Left ventricle myocardium inferior (tissue), 1 donor: ENCODE data around the gene TTC39B. TPM values are rescaled to one million over a fixed set of nuclear protein-coding genes. Genes with fewer than 3 reads are reported as not detected.
"Not testable (repeated sequence)": the region's sequence is repeated elsewhere in the genome, so short reads cannot be mapped to it uniquely, and the experiment has no call there.

ENCODE experiments used
- DNase-seq: peaks from one replicate; pipeline ENCODE4 v3.0.0-alpha.2; 2020
- H3K27ac ChIP-seq: fragments of 200-600 bp; replicated peaks from 2 replicates; pipeline ENCODE4 v1.8.0; 2021
- H3K27me3 ChIP-seq: fragments of 200-600 bp; 2 replicates; pipeline ENCODE4 v1.8.0; 2021; ENCODE audit warnings: low read depth
- H3K36me3 ChIP-seq: fragments of 200-600 bp; 2 replicates; pipeline ENCODE4 v1.8.0; 2021
- H3K4me1 ChIP-seq: fragments of 200-600 bp; 2 replicates; pipeline ENCODE4 v1.8.0; 2021
- H3K4me3 ChIP-seq: fragments of 200-600 bp; 2 replicates; pipeline ENCODE4 v1.8.0; 2021; ENCODE audit warnings: mild to moderate bottlenecking, moderate library complexity
- H3K9me3 ChIP-seq: fragments of 200-600 bp; replicated peaks from 2 replicates; pipeline ENCODE4 v1.8.0; 2021
- intact Hi-C: fragments of 100-400 bp; cut with micrococcal nuclease; formaldehyde crosslinking; loops from one replicate; pipeline ENCODE4 v1.11.0; 2022
- total RNA-seq: library from RNA; stranded (reverse); fragmentation: NEBNext Ultra II Directional; extraction: Animal tissue kit (Norgen Biotek cat#: 25700); gene quantifications from one replicate; pipeline ENCODE4 v1.2.1, GENCODE V29; 2021
- TF ChIP-seq, protein P1 (sequence below): fragments of 200-600 bp; IDR thresholded peaks from 2 replicates; pipeline ENCODE4 v1.8.0; 2021; ENCODE audit warnings: antibody characterized with exemption, mild to moderate bottlenecking, borderline replicate concordance
- donor health status: DM: no; HTN: yes; CAD: no; lungs with severe emphysema.

The TTC39B gene
- total RNA-seq, 1 donor from 2014 or later = 1.6 TPM

- peak overlapping the region; percentile 34 for H3K27ac ChIP-seq
- intact Hi-C loops = no loop called here
- no peaks in the 10 kb centered on the region for H3K36me3 ChIP-seq
- H3K27me3 ChIP-seq = no peaks in the 10 kb centered on the region
- H3K4me1 ChIP-seq = peaks cover 11% of the 10 kb centered on the region
- peaks cover 46% of the 10 kb centered on the region for H3K9me3 ChIP-seq
- TF ChIP-seq, protein P1, sequence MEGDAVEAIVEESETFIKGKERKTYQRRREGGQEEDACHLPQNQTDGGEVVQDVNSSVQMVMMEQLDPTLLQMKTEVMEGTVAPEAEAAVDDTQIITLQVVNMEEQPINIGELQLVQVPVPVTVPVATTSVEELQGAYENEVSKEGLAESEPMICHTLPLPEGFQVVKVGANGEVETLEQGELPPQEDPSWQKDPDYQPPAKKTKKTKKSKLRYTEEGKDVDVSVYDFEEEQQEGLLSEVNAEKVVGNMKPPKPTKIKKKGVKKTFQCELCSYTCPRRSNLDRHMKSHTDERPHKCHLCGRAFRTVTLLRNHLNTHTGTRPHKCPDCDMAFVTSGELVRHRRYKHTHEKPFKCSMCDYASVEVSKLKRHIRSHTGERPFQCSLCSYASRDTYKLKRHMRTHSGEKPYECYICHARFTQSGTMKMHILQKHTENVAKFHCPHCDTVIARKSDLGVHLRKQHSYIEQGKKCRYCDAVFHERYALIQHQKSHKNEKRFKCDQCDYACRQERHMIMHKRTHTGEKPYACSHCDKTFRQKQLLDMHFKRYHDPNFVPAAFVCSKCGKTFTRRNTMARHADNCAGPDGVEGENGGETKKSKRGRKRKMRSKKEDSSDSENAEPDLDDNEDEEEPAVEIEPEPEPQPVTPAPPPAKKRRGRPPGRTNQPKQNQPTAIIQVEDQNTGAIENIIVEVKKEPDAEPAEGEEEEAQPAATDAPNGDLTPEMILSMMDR = no peak
- no peak overlapping the region for H3K4me3 ChIP-seq
- no peak for DNase-seq
Measured at GRCh38 chr9:15239816-15240215, 67.2 kb downstream of the TTC39B start.

DNA sequence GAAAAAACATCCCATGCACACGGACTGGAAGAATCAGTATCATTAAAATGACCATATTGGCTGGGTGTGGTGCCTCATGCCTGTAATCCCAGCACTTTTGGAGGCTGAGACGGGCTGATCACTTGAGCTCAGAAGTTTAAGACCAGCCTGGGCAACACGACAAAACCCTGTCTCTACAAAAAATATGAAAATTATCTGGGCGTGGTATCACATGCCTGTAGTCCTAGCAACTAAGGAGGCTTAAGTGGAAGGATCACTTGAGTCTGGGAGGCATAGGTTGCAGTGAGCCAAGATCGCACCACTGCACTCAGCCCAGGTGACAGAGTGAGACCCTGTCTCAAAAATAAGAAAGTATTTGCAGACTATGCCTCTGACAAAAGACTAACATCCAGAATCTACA, 68.4 kb downstream of the TTC39B start:
- Histone ChIP-seq H3K9me3 (peaks cover 46% of the 10 kb centered on the region), H3K27ac (no peak overlapping the region), H3K27me3 (no peaks in the 10 kb centered on the region), H3K4me3 (no peak overlapping the region), H3K4me1 (peaks cover 11% of the 10 kb centered on the region), H3K36me3 (no peaks in the 10 kb centered on the region)
- intact Hi-C loops = no loop called here
- DNase-seq = no peak
- TF ChIP-seq, protein P1 = no peak

DNA sequence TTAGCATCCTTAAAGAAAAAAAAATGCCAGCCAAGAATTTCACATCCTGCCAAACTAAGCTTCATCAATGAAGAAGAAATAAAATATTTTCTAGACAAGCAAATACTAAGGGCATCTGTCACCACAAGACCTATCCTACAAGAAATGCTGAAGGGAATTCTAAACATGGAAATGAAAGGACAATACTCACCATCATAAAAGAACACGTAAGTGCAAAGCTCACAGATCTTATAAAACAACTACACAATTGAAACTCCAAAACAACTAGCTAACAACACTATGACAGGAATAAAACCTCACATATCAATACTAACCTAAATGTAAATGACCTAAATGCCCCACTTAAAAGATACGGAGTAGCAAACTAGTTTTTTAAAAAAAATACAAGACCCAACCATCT, 71.4 kb downstream of the TTC39B start:
- no peaks in the 10 kb centered on the region for H3K36me3 ChIP-seq
- H3K27me3 ChIP-seq = no peaks in the 10 kb centered on the region
- peaks cover 7% of the 10 kb centered on the region for H3K4me1 ChIP-seq
- H3K9me3 ChIP-seq = peaks cover 46% of the 10 kb centered on the region
- H3K4me3 ChIP-seq = no peak overlapping the region
- TF ChIP-seq, protein P1 = no peak
- no peak overlapping the region for H3K27ac ChIP-seq
- no peak for DNase-seq
- intact Hi-C loops = no loop called here

DNA sequence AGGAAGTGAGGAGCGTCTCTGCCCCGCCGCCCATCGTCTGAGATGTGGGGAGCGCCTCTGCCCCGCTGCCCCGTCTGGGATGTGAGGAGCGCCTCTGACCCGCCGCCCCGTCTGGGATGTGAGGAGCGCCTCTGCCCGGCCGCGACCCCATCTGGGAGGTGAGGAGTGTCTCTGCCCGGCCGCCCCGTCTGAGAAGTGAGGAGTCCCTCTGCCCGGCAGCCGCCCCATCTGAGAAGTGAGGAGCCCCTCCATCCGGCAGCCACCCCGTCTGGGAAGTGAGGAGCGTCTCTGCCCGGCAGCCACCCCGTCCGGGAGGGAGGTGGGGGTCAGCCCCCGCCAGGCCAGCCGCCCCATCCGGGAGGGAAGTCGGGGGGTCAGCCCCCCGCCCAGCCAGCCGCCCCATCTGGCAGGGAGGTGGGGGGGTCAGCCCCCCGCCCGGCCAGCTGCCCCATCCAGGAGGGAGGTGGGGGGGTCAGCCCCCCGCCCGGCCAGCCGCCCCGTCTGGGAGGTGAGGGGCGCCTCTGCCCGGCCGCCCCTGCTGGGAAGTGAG, 73.0 kb downstream of the TTC39B start:
- DNase-seq, H3K4me1 ChIP-seq, H3K27ac ChIP-seq, H3K27me3 ChIP-seq, H3K36me3 ChIP-seq, H3K4me3 ChIP-seq, intact Hi-C loops: not testable (repeated sequence)
- peaks cover 40% of the 10 kb centered on the region for H3K9me3 ChIP-seq

- H3K4me3 ChIP-seq, H3K4me1 ChIP-seq, H3K36me3 ChIP-seq, H3K27me3 ChIP-seq, H3K27ac ChIP-seq, DNase-seq, intact Hi-C loops: not testable (repeated sequence)
- H3K9me3 ChIP-seq = peaks cover 28% of the 10 kb centered on the region
Measured at GRCh38 chr9:15232706-15233280, 74.2 kb downstream of the TTC39B start.

GRCh38 chr9:15231788-15232635, 75.0 kb downstream of the TTC39B start:
- TF ChIP-seq, protein P1 = peak; percentile 61
- intact Hi-C loops = no loop called here
- Histone ChIP-seq H3K27ac (no peak overlapping the region), H3K27me3 (no peaks in the 10 kb centered on the region), H3K4me1 (no peaks in the 10 kb centered on the region), H3K4me3 (no peak overlapping the region), H3K36me3 (no peaks in the 10 kb centered on the region), H3K9me3 (peaks cover 20% of the 10 kb centered on the region)
- DNase-seq = no peak
